HG03575 (cell line): Measurements from ENCODE around the gene HS6ST1.

Experiments
- ATAC-seq: cut with Tn5 transposase; IDR thresholded peaks from one replicate; pipeline ENCODE4 v1.9.1; 2021; ENCODE audit not compliant: unreplicated experiment, insufficient number of reproducible peaks, low FRiP score; ENCODE audit errors: extremely low read depth

Gene HS6ST1

DNA sequence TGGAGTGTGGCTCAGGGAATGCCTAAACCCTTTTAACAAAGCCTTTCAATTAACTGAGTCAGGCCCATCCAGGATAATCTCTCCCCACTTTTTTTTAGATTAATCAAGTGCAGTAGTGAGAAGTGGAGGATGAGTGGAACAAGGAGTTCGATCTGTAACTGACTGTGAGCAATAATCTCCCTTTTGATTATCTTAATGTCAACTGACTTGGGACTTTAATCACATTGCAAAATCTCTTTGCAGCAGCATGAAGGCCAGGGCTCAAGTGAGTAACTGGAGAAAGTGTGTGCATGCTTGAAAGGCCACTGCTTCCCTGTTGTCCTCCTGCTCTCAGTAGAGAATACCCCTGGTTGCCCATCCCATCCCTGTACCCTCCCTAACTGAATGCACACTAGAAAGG is 32.1 kb upstream of the HS6ST1 start:
- ATAC-seq = no peak

GRCh38 chr2:128348701-128349100 is 30.0 kb upstream of the HS6ST1 start:
- ATAC-seq = no peak

DNA sequence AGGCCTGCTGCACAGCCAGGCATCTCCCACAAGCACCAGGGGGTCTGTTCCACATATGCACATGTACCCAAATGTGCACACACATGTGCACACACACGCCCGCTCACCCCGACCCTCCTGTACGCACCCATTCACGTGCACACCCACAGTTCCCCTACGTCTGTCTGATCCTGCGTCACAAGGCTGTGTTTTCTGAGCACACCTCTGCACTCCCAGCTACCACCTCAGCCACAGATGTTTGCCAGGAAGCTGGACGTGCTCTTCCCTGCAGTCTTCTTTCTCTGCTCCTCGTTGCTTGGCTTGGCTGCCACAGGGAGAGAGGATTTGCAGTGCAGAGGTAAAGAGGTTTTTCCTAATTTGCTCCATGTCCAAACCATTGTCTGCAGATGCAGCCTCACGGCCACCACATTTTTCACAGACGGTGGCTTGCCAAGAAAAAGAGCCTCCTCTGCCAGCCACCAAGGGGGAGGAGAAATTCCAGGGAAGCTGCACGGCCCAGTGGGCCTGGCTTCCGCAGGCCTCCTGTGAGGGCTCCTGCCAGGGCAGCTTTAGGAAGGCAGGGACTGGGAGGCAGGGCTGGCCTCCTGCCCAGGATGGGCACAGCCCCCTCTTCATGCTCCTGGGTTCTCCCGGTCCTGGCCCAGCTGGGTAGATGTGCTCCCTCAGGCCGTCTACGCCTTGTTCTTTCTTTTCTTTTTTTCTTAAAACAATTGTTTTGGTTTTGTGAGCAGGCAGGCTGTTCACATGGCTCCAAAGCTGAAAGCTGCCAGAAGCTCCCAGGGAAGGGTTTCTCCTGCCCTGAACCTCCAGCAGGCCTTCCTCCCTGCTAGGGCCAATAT is 29.3 kb upstream of the HS6ST1 start:
- no peak for ATAC-seq

GRCh38 chr2:128347171-128347558 is 28.5 kb upstream of the HS6ST1 start:
- ATAC-seq = no peak

- ATAC-seq = no peak
These were observed 27.9 kb upstream of the HS6ST1 start for GRCh38 chr2:128346291-128347170.

DNA sequence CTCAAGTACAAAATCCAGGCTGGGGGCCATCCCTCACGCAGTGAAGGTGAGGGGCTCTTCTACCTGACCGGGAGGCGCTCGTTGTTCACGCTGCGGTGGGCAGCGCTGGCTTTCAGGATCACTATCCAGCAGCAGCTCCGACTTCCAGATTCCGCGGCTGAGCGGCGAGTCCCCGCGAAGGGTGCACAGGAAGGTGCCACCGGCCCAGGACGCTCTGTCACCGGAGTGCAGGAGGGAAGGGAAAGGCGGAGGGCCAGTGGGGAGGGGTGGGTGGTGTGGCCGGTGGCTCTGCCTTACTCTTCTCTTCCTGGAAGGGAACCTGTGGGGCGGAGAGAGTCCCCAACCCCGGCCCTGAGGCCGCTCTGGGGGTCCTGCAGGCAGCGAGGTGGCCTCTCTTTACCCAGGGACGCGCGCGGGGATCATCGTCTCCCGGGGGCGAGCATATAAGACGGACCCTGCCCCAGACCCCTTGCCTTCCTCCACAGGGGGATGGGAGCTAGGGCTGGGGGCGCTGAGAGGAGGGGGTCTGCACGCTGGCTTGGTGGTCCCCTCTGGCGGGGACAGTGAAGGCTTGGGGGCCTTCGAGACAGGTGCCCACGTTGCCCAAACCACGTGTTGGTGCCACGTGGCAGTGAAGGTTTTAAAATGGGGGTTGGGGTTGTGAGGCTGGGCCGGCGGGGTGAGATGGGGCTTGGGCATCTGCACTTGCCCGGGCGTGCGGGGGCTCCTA is 26.9 kb upstream of the HS6ST1 start:
- ATAC-seq = no peak

GRCh38 chr2:128344101-128344500 is 25.4 kb upstream of the HS6ST1 start:
- ATAC-seq = no peak

DNA sequence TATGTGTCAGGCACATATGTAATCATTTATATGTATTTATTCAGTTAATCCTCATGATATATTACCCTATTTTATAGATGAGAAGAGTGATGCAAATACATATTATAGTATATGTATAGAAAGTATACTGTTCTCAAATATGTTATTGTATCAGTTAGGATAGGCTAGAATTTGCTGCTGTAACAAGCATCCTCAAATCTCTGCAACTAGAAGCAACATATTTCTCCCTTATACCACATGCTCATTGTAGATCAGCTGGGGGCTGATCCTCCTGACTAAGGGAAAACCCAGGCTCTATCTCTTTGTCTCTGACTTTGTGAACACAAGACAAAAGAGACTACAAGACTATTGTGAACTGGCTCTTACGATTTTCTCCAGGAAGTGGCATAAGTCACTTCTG is 24.8 kb upstream of the HS6ST1 start:
- ATAC-seq = no peak

GRCh38 chr2:128342550-128342949 is 23.9 kb upstream of the HS6ST1 start:
- ATAC-seq = no peak

- ATAC-seq = no peak
These were observed 23.0 kb upstream of the HS6ST1 start for GRCh38 chr2:128341621-128342020.

GRCh38 chr2:128332091-128332634 is 13.5 kb upstream of the HS6ST1 start:
- no peak for ATAC-seq

DNA sequence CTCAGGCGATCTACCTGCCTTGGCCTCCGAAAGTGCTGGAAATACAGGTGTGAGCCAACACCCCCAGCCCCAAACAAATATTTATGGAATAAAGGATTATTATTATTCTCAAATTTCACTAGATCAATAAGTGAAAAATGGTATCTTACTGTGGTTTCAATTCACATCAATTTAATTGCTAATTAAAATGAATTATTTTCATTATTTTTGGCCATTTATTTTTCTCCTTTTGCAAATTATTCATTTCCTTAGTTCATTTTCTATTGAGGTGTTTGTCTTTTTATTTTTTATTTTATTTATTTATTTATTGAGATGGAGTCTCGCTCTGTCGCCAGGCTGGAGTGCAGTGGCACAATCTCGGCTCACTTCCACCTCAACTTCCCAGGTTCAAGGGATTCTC is 11.9 kb upstream of the HS6ST1 start:
- ATAC-seq = no peak

- no peak for ATAC-seq
These were observed 10.9 kb upstream of the HS6ST1 start for GRCh38 chr2:128329607-128330006.

DNA sequence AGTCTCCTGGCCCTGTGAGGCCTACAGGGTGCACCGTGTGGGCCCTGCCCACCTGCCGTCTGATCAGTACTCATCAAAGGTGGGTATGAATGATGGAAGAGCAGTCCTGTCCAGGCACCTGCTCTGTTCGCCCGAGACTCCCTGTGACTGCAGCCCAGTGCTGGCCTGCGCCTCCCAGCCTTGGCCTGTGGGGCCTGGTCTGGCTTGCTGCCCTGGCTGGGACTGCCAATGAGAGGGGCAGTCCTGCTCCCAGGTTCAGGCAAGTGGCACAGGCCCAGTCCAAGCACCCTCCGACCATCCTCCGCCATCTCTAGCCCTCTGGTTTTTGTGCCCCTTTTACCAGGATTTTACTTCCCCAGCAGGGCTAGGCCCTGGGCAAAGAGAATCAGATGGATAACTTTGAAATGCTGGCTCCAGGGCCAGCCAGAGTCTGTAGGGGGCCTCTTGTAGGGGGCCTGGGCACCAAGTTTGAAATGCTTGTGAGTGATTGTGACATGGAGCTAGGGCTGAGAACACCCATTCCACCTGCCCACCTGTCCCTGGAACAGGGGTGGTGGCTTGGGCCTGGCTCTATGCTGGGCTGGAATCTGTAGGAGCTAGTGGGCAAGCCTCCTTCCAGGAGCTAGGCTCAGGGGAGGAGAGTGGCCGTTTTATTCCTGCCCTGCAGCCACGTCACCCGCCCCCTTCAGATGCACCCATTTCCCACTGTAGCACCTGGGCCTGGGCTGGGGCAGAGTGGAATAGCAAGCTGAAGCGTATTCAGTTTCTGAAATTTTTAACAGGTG is 8.7 kb upstream of the HS6ST1 start:
- ATAC-seq = no peak

DNA sequence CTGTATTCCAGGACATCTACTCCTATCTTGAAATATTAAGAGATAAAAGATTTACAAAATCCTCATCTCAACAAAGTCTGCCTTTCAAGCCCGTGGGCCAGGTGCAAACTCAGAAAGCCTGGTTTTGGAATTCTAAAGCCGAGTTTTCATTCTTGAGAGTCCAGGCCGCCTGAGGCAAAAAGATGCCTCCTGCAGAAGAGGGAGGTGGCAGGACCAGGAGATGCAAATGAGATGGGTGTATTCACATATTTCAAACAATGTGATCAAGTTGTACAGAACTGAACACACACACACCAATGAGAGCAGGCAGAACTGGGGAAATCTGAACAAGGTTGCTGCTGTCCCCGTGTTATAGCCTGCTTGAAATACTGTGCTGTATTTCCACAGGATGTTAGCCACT is 7.7 kb upstream of the HS6ST1 start:
- no peak for ATAC-seq

GRCh38 chr2:128325611-128326181 is 7.0 kb upstream of the HS6ST1 start:
- ATAC-seq = no peak

DNA sequence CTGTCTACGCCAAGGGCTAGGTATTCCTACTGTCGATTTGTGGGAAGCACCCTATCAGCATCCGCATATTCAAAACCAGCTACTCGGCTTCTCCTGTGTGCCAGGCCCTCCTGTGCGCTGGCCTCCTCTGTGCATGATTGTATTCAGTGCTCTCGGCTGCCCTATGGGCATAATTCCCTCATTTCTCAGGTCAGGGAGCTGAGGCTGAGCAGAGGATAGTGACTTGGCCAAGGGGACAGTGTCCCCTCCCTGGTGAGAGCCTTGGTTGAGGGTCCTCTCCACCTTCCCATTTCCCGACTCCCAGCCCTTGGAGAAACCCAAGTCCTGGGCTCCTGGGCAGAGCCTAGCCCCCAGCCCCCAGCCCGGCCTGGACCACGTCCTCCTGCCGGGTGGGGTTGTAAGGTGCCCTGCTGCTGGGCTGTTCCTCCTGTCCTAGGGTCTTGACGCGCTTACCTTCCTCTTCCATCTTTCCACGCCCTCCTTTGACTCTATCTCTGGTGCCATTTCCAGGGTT is 6.3 kb upstream of the HS6ST1 start:
- ATAC-seq = no peak
